H1 (cell line): Measurements from ENCODE around the gene C4B. TPM values are rescaled to one million over a fixed set of nuclear protein-coding genes. Genes with fewer than 3 reads are reported as not detected.

Experiments
- CTCF ChIA-PET: fragments of 300-600 bp; sonication (Branson Sonifier 250); formaldehyde crosslinking; loops from one replicate; lab custom pipeline; 2021; ENCODE audit not compliant: partially characterized antibody; lab: Charles Lee
- POLR2A ChIA-PET: fragments of 300-600 bp; sonication (Branson Sonifier 250); formaldehyde crosslinking; loops from one replicate; lab custom pipeline; 2021; ENCODE audit warnings: inconsistent platforms; ENCODE audit not compliant: partially characterized antibody; lab: Charles Lee
- DNase-seq, 2 experiments: peaks; one replicate each; pipeline versions ENCODE4 v3.0.0 to v3.0.0-alpha.2; 2010 to 2022; ENCODE audit warnings: low spot score in 2 of 2, low read depth in 1 of 2, mixed read lengths in 1 of 2
- FAIRE-seq: peaks from 2 replicates; lab custom pipeline; 2011; peaks lifted over from hg19 to GRCh38; lab: Jason Lieb, UNC
- H2AFZ ChIP-seq: 2 replicates; pipeline ENCODE4 v1.8.1; 2012; ENCODE audit warnings: low read length, inconsistent platforms
- H2AK5ac ChIP-seq: 2 replicates; pipeline ENCODE4 v1.6.1; 2013; ENCODE audit warnings: low read depth, low read length
- H2BK120ac ChIP-seq: replicated peaks from 2 replicates; pipeline ENCODE3; 2013; ENCODE audit warnings: low read depth, low read length, inconsistent platforms
- H2BK12ac ChIP-seq: 2 replicates; pipeline ENCODE4 v1.6.1; 2013; ENCODE audit warnings: low read depth, low read length
- H2BK15ac ChIP-seq: 2 replicates; pipeline ENCODE4 v1.6.1; 2013; ENCODE audit warnings: low read length
- H2BK20ac ChIP-seq: 2 replicates; pipeline ENCODE4 v1.6.1; 2013; ENCODE audit warnings: low read length
- H2BK5ac ChIP-seq: 2 replicates; pipeline ENCODE4 v1.6.1; 2013; ENCODE audit warnings: low read depth, low read length
- H3K14ac ChIP-seq: 2 replicates; pipeline ENCODE4 v1.6.1; 2013; ENCODE audit warnings: inconsistent platforms; ENCODE audit not compliant: insufficient read length
- H3K18ac ChIP-seq: 2 replicates; pipeline ENCODE4 v1.6.1; 2013; ENCODE audit warnings: low read length; ENCODE audit errors: extremely low read depth
- H3K23ac ChIP-seq: 2 replicates; pipeline ENCODE4 v1.6.1; 2013; ENCODE audit warnings: inconsistent platforms; ENCODE audit not compliant: insufficient read length
- H3K23me2 ChIP-seq: 2 replicates; pipeline ENCODE4 v1.6.1; 2013; ENCODE audit warnings: low read depth, low read length
- H3K27ac ChIP-seq: 2 replicates; pipeline ENCODE4 v1.6.1; 2011; ENCODE audit warnings: low read depth, low read length, inconsistent platforms
- H3K27me3 ChIP-seq, 4 experiments: replicated peaks in 1 of 4; 1 replicate in 1 of 4; 2 replicates in 3 of 4; pipeline versions ENCODE4 v1.6.1 to v1.8.1; 2011 to 2013; ENCODE audit warnings: low read length in 3 of 4, mild to moderate bottlenecking in 3 of 4, inconsistent platforms in 2 of 4, mixed read lengths in 2 of 4, moderate library complexity in 1 of 4; ENCODE audit not compliant: control insufficient read depth in 3 of 4, insufficient read depth in 3 of 4; ENCODE audit errors: extremely low read depth in 1 of 4
- H3K36me3 ChIP-seq, 4 experiments: 2 replicates each; pipeline versions ENCODE4 v1.6.1 to v1.8.1; 2011 to 2013; ENCODE audit warnings: mild to moderate bottlenecking in 4 of 4, low read length in 3 of 4, moderate library complexity in 2 of 4, control low read depth in 1 of 4, inconsistent platforms in 1 of 4; ENCODE audit not compliant: insufficient read depth in 4 of 4, control insufficient read depth in 2 of 4
- H3K4ac ChIP-seq: replicated peaks from 2 replicates; pipeline ENCODE3; 2013; ENCODE audit warnings: low read length, low read depth, mixed read lengths, inconsistent platforms; ENCODE audit not compliant: insufficient read length
- H3K4me1 ChIP-seq, 4 experiments: replicated peaks in 1 of 4; 1 replicate in 1 of 4; 2 replicates in 3 of 4; pipeline versions ENCODE4 v1.6.1 to v1.8.1; 2011 to 2013; ENCODE audit warnings: low read length in 3 of 4, inconsistent platforms in 2 of 4, mixed read lengths in 1 of 4; ENCODE audit not compliant: insufficient read depth in 4 of 4, control insufficient read depth in 3 of 4
- H3K4me2 ChIP-seq, 2 experiments: 2 replicates each; pipeline versions ENCODE4 v1.6.1 to v1.8.1; 2011 to 2013; ENCODE audit warnings: low read depth in 2 of 2, low read length in 2 of 2, control low read depth in 1 of 2, inconsistent platforms in 1 of 2, mild to moderate bottlenecking in 1 of 2; ENCODE audit not compliant: insufficient read depth in 1 of 2
- H3K4me3 ChIP-seq, 4 experiments: fragments of 200-600, 300-600 bp in 1 of 4; sonication (generic), shearing (Covaris generic), sonication (Bioruptor Twin) in 1 of 4; 2 replicates each; pipeline versions ENCODE4 v1.5.1 to v1.8.1; 2011 to 2016; ENCODE audit warnings: low read length in 4 of 4, low read depth in 3 of 4, control low read depth in 2 of 4, inconsistent platforms in 2 of 4, mild to moderate bottlenecking in 2 of 4, mixed read lengths in 1 of 4, moderate library complexity in 1 of 4; ENCODE audit not compliant: insufficient read depth in 2 of 4; ENCODE audit errors: extremely low read depth in 1 of 4
- H3K56ac ChIP-seq: replicated peaks from 2 replicates; pipeline ENCODE3; 2013; ENCODE audit warnings: low read depth, mild to moderate bottlenecking, mixed read lengths, low read length, inconsistent platforms; ENCODE audit not compliant: insufficient read length
- H3K79me1 ChIP-seq: 2 replicates; pipeline ENCODE4 v1.6.1; 2013; ENCODE audit warnings: low read depth, low read length, control low read depth
- H3K79me2 ChIP-seq, 2 experiments: 2 replicates each; pipeline versions ENCODE4 v1.6.1 to v1.8.1; 2012 to 2013; ENCODE audit warnings: low read length in 2 of 2, mild to moderate bottlenecking in 2 of 2, inconsistent platforms in 1 of 2; ENCODE audit not compliant: insufficient read depth in 2 of 2, control insufficient read depth in 1 of 2
- H3K9ac ChIP-seq, 4 experiments: replicated peaks in 1 of 4; 1 replicate in 1 of 4; 2 replicates in 3 of 4; pipeline versions ENCODE4 v1.6.1 to v1.8.1; 2011 to 2013; ENCODE audit warnings: low read depth in 3 of 4, low read length in 3 of 4, control low read depth in 2 of 4, mild to moderate bottlenecking in 2 of 4, moderate library complexity in 2 of 4, inconsistent platforms in 1 of 4; ENCODE audit errors: extremely low read depth in 1 of 4
- H3K9me3 ChIP-seq, 2 experiments: 2 replicates each; pipeline versions ENCODE4 v1.6.1 to v1.8.1; 2012 to 2013; ENCODE audit warnings: mild to moderate bottlenecking in 2 of 2, moderate library complexity in 2 of 2, control low read depth in 1 of 2, inconsistent platforms in 1 of 2, low read depth in 1 of 2, low read length in 1 of 2, mixed read lengths in 1 of 2; ENCODE audit not compliant: insufficient read depth in 2 of 2
- H4K20me1 ChIP-seq, 2 experiments: replicated peaks in 1 of 2; 2 replicates each; pipeline versions ENCODE3 to v1.8.1; 2011 to 2013; ENCODE audit warnings: inconsistent platforms in 2 of 2, low read length in 2 of 2, mild to moderate bottlenecking in 1 of 2; ENCODE audit not compliant: insufficient read depth in 2 of 2, control insufficient read depth in 1 of 2
- H4K5ac ChIP-seq: 2 replicates; pipeline ENCODE4 v1.6.1; 2013; ENCODE audit warnings: low read length, low read depth, mixed read lengths, inconsistent platforms; ENCODE audit not compliant: insufficient read length
- H4K8ac ChIP-seq: 2 replicates; pipeline ENCODE4 v1.8.0; 2013; ENCODE audit warnings: mild to moderate bottlenecking, moderate library complexity, low read length, inconsistent platforms; ENCODE audit not compliant: insufficient read depth; ENCODE audit errors: extremely low read depth
- H4K91ac ChIP-seq: replicated peaks from 2 replicates; pipeline ENCODE3; 2013; ENCODE audit warnings: low read length, mixed read lengths, inconsistent platforms; ENCODE audit not compliant: insufficient read length
- CBX5 ChIP-seq: fragments of 300-800, 300-1000 bp; sonication (generic); IDR thresholded peaks from 2 replicates; pipeline ENCODE4 v1.7.1; 2016; ENCODE audit warnings: antibody characterized with exemption, low read length, low read depth
- FOSL1 ChIP-seq: IDR thresholded peaks from 2 replicates; pipeline ENCODE4 v1.6.1; 2011; ENCODE audit warnings: mild to moderate bottlenecking, low read depth, low read length, moderate library complexity; ENCODE audit not compliant: insufficient read depth
- KDM4A ChIP-seq: IDR thresholded peaks from one replicate; pipeline ENCODE4 v1.7.1; 2012; ENCODE audit warnings: low read depth, mild to moderate bottlenecking, moderate library complexity, low read length, inconsistent platforms; ENCODE audit not compliant: severe bottlenecking
- KDM5A ChIP-seq: fragments of 200-600 bp; IDR thresholded peaks from 2 replicates; pipeline ENCODE4 v1.7.1; 2012; ENCODE audit warnings: mild to moderate bottlenecking, low read length, inconsistent platforms, mixed read lengths
- POLR2A ChIP-seq, 2 experiments: IDR thresholded peaks; 1 replicate in 1 of 2; 2 replicates in 1 of 2; pipeline ENCODE4 v1.6.1; 2011; ENCODE audit warnings: low read depth in 2 of 2, low read length in 2 of 2, mild to moderate bottlenecking in 2 of 2; ENCODE audit errors: control extremely low read depth in 1 of 2
- TCF12 ChIP-seq: IDR thresholded peaks from 2 replicates; pipeline ENCODE4 v1.6.1; 2011; ENCODE audit warnings: low read depth, mild to moderate bottlenecking, low read length
- TEAD4 ChIP-seq: IDR thresholded peaks from 2 replicates; pipeline ENCODE4 v1.6.1; 2012; ENCODE audit warnings: low read depth, low read length, inconsistent platforms, mixed read lengths
- WGBS, 2 experiments: shearing (Covaris generic) in 1 of 2; methylation state at CpG; one replicate each; pipeline versions ENCODE4 v1.1.6 to v1.1.7; 2013 to 2015; ENCODE audit warnings: low lambda C conversion rate in 2 of 2, mixed read lengths in 2 of 2, inconsistent platforms in 1 of 2, low coverage in 1 of 2, missing lambda C conversion rate in 1 of 2; ENCODE audit not compliant: insufficient replicate concordance in 2 of 2, insufficient coverage in 1 of 2, insufficient read length in 1 of 2; ENCODE audit errors: extremely low coverage in 1 of 2, missing lambda C conversion rate in 1 of 2; 5-methylcytosine and 5-hydroxymethylcytosine counted together
- polyA plus RNA-seq, 7 experiments: library from polyadenylated mRNA; depleted of rRNA in 3 of 7; stranded (reverse) in 5 of 7; unstranded in 2 of 7; fragments of >200 nt in 5 of 7; fragments of 200-250 nt in 2 of 7; gene quantifications; 1 replicate in 5 of 7; 2 replicates in 1 of 7; 4 replicates in 1 of 7; pipeline versions ENCODE4 v1.2.1 to v1.2.3, GENCODE V29; 2011 to 2013; ENCODE audit warnings: missing spikeins in 2 of 7, mixed read lengths in 2 of 7
- total RNA-seq: library from RNA; stranded (reverse); fragmentation: NEBNext Ultra II Directional; extraction: Animal tissue kit (Norgen Biotek cat#: 25700); gene quantifications from 2 replicates; pipeline ENCODE4 v1.2.1, GENCODE V29; 2021

Gene C4B
- total and polyA plus RNA-seq, 2 of the 8 experiments (the other 6 are each of a cell fraction or from before 2014, with no cell fraction given), result 0.74 to 3.5 TPM

- FAIRE-seq, result no peak
- CTCF ChIA-PET, result interaction anchor here (4.1 kb wide), 1 partner anchor 18 kb away, joined by 19 read pairs; no protein-coding TSS in a partner anchor
- H2AK5ac ChIP-seq, result no peak overlapping the region
- no peak for TF ChIP-seq CBX5
- TF ChIP-seq TCF12, result no peak
- TF ChIP-seq KDM5A, result no peak
- no peak for TF ChIP-seq KDM4A
- TF ChIP-seq FOSL1, result no peak
- TF ChIP-seq TEAD4, result no peak
- TF ChIP-seq POLR2A (IDR thresholded peaks at IDR 0.05; ENCODE audit: control extremely low read depth in 1 of 2, low read depth in 2 of 2, low read length in 2 of 2), result no peak
Observed at GRCh38 chr6:32064706-32065105, 50.1 kb downstream of the C4B start.

More at GRCh38 chr6:32064706-32065105, 50.1 kb downstream of the C4B start:
- Histone ChIP-seq H3K4me1 (no peaks in the 10 kb centered on the region), H2BK12ac (no peak overlapping the region), H3K4ac (no peak overlapping the region), H4K8ac (no peak overlapping the region), H3K79me2 (no peaks in the 10 kb centered on the region), H4K91ac (no peak overlapping the region), H3K36me3 (no peaks in the 10 kb centered on the region), H3K27me3 (no peaks in the 10 kb centered on the region), H4K20me1 (no peaks in the 10 kb centered on the region), H2BK5ac (no peak overlapping the region), H2BK15ac (no peak overlapping the region), H2AFZ (no peak overlapping the region), H3K4me3 (no peak overlapping the region), H3K27ac (no peak overlapping the region), H4K5ac (no peak overlapping the region), H3K14ac (no peak overlapping the region), H3K56ac (no peak overlapping the region), H3K23ac (no peak overlapping the region), H3K9ac (no peak overlapping the region), H2BK20ac (no peak overlapping the region), H3K23me2 (no peaks in the 10 kb centered on the region), H2BK120ac (no peak overlapping the region), H3K4me2 (no peak overlapping the region), H3K79me1 (no peaks in the 10 kb centered on the region), H3K9me3 (no peaks in the 10 kb centered on the region), H3K18ac (no peak overlapping the region)
- 90% methylated on average over 14 of the region's 14 CpGs; no CpG with 5 or more reads in 1 of the 2 experiments for WGBS, 2 experiments
- POLR2A ChIA-PET, result no interaction called here
- no peak for DNase-seq
